IMR-90 (cell line): ENCODE results near the gene DPYD. TPM values are rescaled to one million over a fixed set of nuclear protein-coding genes. Genes with fewer than 3 reads are reported as not detected.

Experiments
- ATAC-seq: fragments of 200-7000 bp; cut with Tn5 transposase; 2 replicates; pipeline ENCODE4 v1.9.1; 2020; ENCODE audit warnings: low read depth, mild to moderate bottlenecking, moderate library complexity
- BruUV-seq: library from RNA; stranded (reverse); fragments of 400-500 nt; replicated peaks from 2 replicates; lab custom pipeline; 2021; lab: Mats Ljungman, UMichigan
- CTCF ChIA-PET: fragments of 300-600 bp; formaldehyde crosslinking; extraction: SDS; loops from one replicate; lab custom pipeline; 2021; ENCODE audit warnings: antibody characterized with exemption; lab: Yijun Ruan, JAX
- POLR2A ChIA-PET: fragments of 300-600 bp; sonication (Branson Sonifier 250); formaldehyde crosslinking; loops from one replicate; lab custom pipeline; 2022; ENCODE audit warnings: antibody characterized with exemption; ENCODE audit not compliant: unreplicated experiment; lab: Charles Lee
- DNase-seq: peaks from one replicate; pipeline ENCODE4 v3.0.0; 2013
- H2AFZ ChIP-seq: replicated peaks from 2 replicates; pipeline ENCODE3; 2013; ENCODE audit warnings: low read length, mild to moderate bottlenecking; ENCODE audit not compliant: poor library complexity
- H2AK5ac ChIP-seq: 2 replicates; pipeline ENCODE4 v1.6.1; 2013; ENCODE audit warnings: low read depth, low read length, inconsistent platforms
- H2AK9ac ChIP-seq: replicated peaks from 2 replicates; pipeline ENCODE3; 2013; ENCODE audit warnings: mild to moderate bottlenecking, low read depth, low read length, moderate library complexity; ENCODE audit not compliant: poor library complexity
- H2BK120ac ChIP-seq: 2 replicates; pipeline ENCODE4 v1.6.1; 2013; ENCODE audit warnings: low read depth, low read length, inconsistent platforms
- H2BK15ac ChIP-seq: 3 replicates; pipeline ENCODE4 v1.6.1; 2013; ENCODE audit warnings: low read depth, low read length, inconsistent platforms
- H2BK20ac ChIP-seq: 2 replicates; pipeline ENCODE4 v1.6.1; 2013; ENCODE audit warnings: low read depth, mild to moderate bottlenecking, inconsistent platforms, low read length, moderate library complexity
- H2BK5ac ChIP-seq: 2 replicates; pipeline ENCODE4 v1.6.1; 2013; ENCODE audit warnings: mild to moderate bottlenecking, low read depth, low read length, inconsistent platforms; ENCODE audit not compliant: poor library complexity, severe bottlenecking
- H3K14ac ChIP-seq: replicated peaks from 2 replicates; pipeline ENCODE4 v1.6.1; 2013; ENCODE audit warnings: low read depth, low read length, inconsistent platforms
- H3K18ac ChIP-seq: 2 replicates; pipeline ENCODE4 v1.6.1; 2013; ENCODE audit warnings: low read depth, low read length, control low read depth
- H3K23ac ChIP-seq: 2 replicates; pipeline ENCODE4 v1.6.1; 2013; ENCODE audit warnings: low read depth, low read length, inconsistent platforms
- H3K27ac ChIP-seq: 2 replicates; pipeline ENCODE4 v1.5.1; 2013; ENCODE audit warnings: mild to moderate bottlenecking, control low read depth, low read length; ENCODE audit not compliant: insufficient read depth
- H3K27me3 ChIP-seq: 2 replicates; pipeline ENCODE4 v1.6.1; 2013; ENCODE audit warnings: low read length; ENCODE audit not compliant: control insufficient read depth, insufficient read depth
- H3K36me3 ChIP-seq: 2 replicates; pipeline ENCODE4 v1.6.1; 2013; ENCODE audit warnings: low read length, mixed read lengths; ENCODE audit not compliant: control insufficient read depth, insufficient read depth
- H3K4ac ChIP-seq: 2 replicates; pipeline ENCODE4 v1.6.1; 2013; ENCODE audit warnings: low read depth, low read length, inconsistent platforms
- H3K4me1 ChIP-seq: 2 replicates; pipeline ENCODE4 v1.6.1; 2013; ENCODE audit warnings: low read length, mixed read lengths; ENCODE audit not compliant: control insufficient read depth, insufficient read depth
- H3K4me2 ChIP-seq: 2 replicates; pipeline ENCODE4 v1.6.1; 2013; ENCODE audit warnings: low read depth, mild to moderate bottlenecking, control low read depth, low read length, moderate library complexity
- H3K4me3 ChIP-seq: 2 replicates; pipeline ENCODE4 v1.5.1; 2013; ENCODE audit warnings: low read depth, mild to moderate bottlenecking, control low read depth, low read length, moderate library complexity; ENCODE audit not compliant: insufficient read depth
- H3K56ac ChIP-seq: 2 replicates; pipeline ENCODE4 v1.6.1; 2013; ENCODE audit warnings: low read length, inconsistent platforms; ENCODE audit not compliant: insufficient read depth; ENCODE audit errors: extremely low read depth
- H3K79me1 ChIP-seq, 2 experiments: 2 replicates each; pipeline ENCODE4 v1.6.1; 2013; ENCODE audit warnings: low read length in 2 of 2, inconsistent platforms in 1 of 2, low read depth in 1 of 2
- H3K9ac ChIP-seq: 2 replicates; pipeline ENCODE4 v1.6.1; 2013; ENCODE audit warnings: low read depth, low read length, control low read depth
- H3K9me1 ChIP-seq: 2 replicates; pipeline ENCODE4 v1.6.1; 2013; ENCODE audit warnings: low read length, inconsistent platforms; ENCODE audit not compliant: insufficient read depth
- H3K9me3 ChIP-seq: 2 replicates; pipeline ENCODE4 v1.6.1; 2013; ENCODE audit warnings: low read length; ENCODE audit not compliant: control insufficient read depth, insufficient read depth
- H4K20me1 ChIP-seq: 2 replicates; pipeline ENCODE4 v1.6.1; 2013; ENCODE audit warnings: low read length, inconsistent platforms; ENCODE audit not compliant: insufficient read depth
- H4K5ac ChIP-seq: 2 replicates; pipeline ENCODE4 v1.6.1; 2013; ENCODE audit warnings: mild to moderate bottlenecking, low read depth, low read length, control low read depth
- H4K8ac ChIP-seq, 2 experiments: 2 replicates each; pipeline ENCODE4 v1.6.1; 2013; ENCODE audit warnings: low read depth in 2 of 2, low read length in 2 of 2, control low read depth in 1 of 2, inconsistent platforms in 1 of 2
- H4K91ac ChIP-seq: 2 replicates; pipeline ENCODE4 v1.6.1; 2013; ENCODE audit warnings: low read depth, low read length, inconsistent platforms; ENCODE audit not compliant: insufficient read depth
- BHLHE40 ChIP-seq: fragments of 150-350 bp; IDR thresholded peaks from 2 replicates; pipeline ENCODE4 v1.6.1; 2016; ENCODE audit warnings: mild to moderate bottlenecking, low read depth, low read length
- NFE2L2 ChIP-seq: fragments of 150-350 bp; IDR thresholded peaks from 2 replicates; pipeline ENCODE4 v1.6.1; 2016; ENCODE audit warnings: low read depth, mild to moderate bottlenecking, low read length
- RAD21 ChIP-seq: IDR thresholded peaks from 2 replicates; pipeline ENCODE4 v1.6.1; 2012; ENCODE audit warnings: low read length, improper control_type of control experiment
- USF2 ChIP-seq: fragments of 150-350 bp; IDR thresholded peaks from 2 replicates; pipeline ENCODE4 v1.6.1; 2017; ENCODE audit warnings: mild to moderate bottlenecking, antibody characterized with exemption, low read length, low read depth
- WGBS, 2 experiments: methylation state at CpG; one replicate each; pipeline versions ENCODE4 v1.1.5 to v1.1.7; 2013; ENCODE audit warnings: missing lambda C conversion rate in 2 of 2; ENCODE audit not compliant: insufficient read length in 1 of 2; ENCODE audit errors: extremely low coverage in 2 of 2; 5-methylcytosine and 5-hydroxymethylcytosine counted together
- dilution Hi-C: fragments of 300-500 bp; cut with HindIII; formaldehyde crosslinking; loops from one replicate; pipeline ENCODE4 v1.14.3; 2018; ENCODE audit warnings: low sequenced_read_pairs; ENCODE audit not compliant: unreplicated experiment
- in situ Hi-C: fragments of 300-500 bp; cut with MboI; formaldehyde crosslinking; loops from 3 replicates; pipeline ENCODE4 v1.14.3; 2019; ENCODE audit warnings: low sequenced_read_pairs, inconsistent platforms, mixed read lengths
- intact Hi-C: fragments of 100-400 bp; cut with micrococcal nuclease; formaldehyde crosslinking; loops from 2 replicates; pipeline ENCODE4 v1.10.0; 2022
- polyA plus RNA-seq, 3 experiments: library from polyadenylated mRNA; depleted of rRNA; stranded (reverse); fragments of >200 nt; gene quantifications; 2 replicates each; pipeline ENCODE4 v1.2.3, GENCODE V29; 2012; ENCODE audit warnings: low replicate concordance in 1 of 3
- total RNA-seq: library from RNA; depleted of rRNA; stranded (reverse); fragments of >200 nt; gene quantifications from 2 replicates; pipeline ENCODE4 v1.2.3, GENCODE V29; 2012

Gene DPYD
- total and polyA plus RNA-seq, 2 of the 4 experiments (the other 2 are of a cell fraction): 9.3 to 47.3 TPM

- Histone ChIP-seq H4K91ac (no peak overlapping the region), H2BK20ac (no peak overlapping the region), H3K9me1 (peaks cover 2% of the 10 kb centered on the region; the same call in 1 of the 2 replicates), H3K4me2 (no peak overlapping the region), H3K23ac (no peak overlapping the region), H4K8ac (no peak overlapping the region), H3K14ac (no peak overlapping the region), H2AK9ac (no peak overlapping the region), H2AK5ac (no peak overlapping the region), H3K4me1 (no peaks in the 10 kb centered on the region), H2AFZ (no peak overlapping the region), H2BK5ac (no peak overlapping the region), H3K4ac (no peak overlapping the region), H3K36me3 (no peaks in the 10 kb centered on the region), H4K5ac (no peak overlapping the region), H3K9ac (no peak overlapping the region), H2BK15ac (no peak overlapping the region), H3K79me1 (no peaks in the 10 kb centered on the region), H3K56ac (no peak overlapping the region), H2BK120ac (no peak overlapping the region), H4K20me1 (no peaks in the 10 kb centered on the region), H3K18ac (no peak overlapping the region), H3K4me3 (no peak overlapping the region), H3K9me3 (no peaks in the 10 kb centered on the region), H3K27ac (no peak overlapping the region), H3K27me3 (no peaks in the 10 kb centered on the region)
- TF ChIP-seq USF2: no peak
- no peak for TF ChIP-seq NFE2L2
- no peak for TF ChIP-seq BHLHE40
- TF ChIP-seq RAD21: no peak
- dilution Hi-C loops: no loop called here
- no peak for ATAC-seq
- DNase-seq: no peak
- intact Hi-C loops: no loop called here
- BruUV-seq: no TSS peak
- in situ Hi-C loops: loop anchor here (25.0 kb wide), 1 partner anchor 819 kb away; no protein-coding TSS in a partner anchor
- ChIA-PET CTCF (no interaction called here), POLR2A (no interaction called here)
- WGBS, 2 experiments: no CpG with 5 or more reads among the region's 2 CpGs
Observed at GRCh38 chr1:97780884-97781283, 139.9 kb downstream of the DPYD start.
